GM19351 (cell line): ENCODE results near the gene LRRC59.
"Not testable (repeated sequence)": the region's sequence is repeated elsewhere in the genome, so short reads cannot be mapped to it uniquely, and the experiment has no call there.

Experiments used
- ATAC-seq: cut with Tn5 transposase; IDR thresholded peaks from one replicate; pipeline ENCODE4 v1.9.1; 2021; ENCODE audit warnings: mild to moderate bottlenecking, moderate library complexity; ENCODE audit not compliant: unreplicated experiment

LRRC59 gene

GRCh38 chr17:50397111-50397918 lies at the start of gene LRRC59:
LRRC59 (minus strand) TSS chr17:50397523; CDS start chr17:50397317, 206 bp downstream.
- ATAC-seq: peak; percentile 96

GRCh38 chr17:50445730-50446325 lies 48.5 kb upstream of the LRRC59 start:
- ATAC-seq: no peak

DNA sequence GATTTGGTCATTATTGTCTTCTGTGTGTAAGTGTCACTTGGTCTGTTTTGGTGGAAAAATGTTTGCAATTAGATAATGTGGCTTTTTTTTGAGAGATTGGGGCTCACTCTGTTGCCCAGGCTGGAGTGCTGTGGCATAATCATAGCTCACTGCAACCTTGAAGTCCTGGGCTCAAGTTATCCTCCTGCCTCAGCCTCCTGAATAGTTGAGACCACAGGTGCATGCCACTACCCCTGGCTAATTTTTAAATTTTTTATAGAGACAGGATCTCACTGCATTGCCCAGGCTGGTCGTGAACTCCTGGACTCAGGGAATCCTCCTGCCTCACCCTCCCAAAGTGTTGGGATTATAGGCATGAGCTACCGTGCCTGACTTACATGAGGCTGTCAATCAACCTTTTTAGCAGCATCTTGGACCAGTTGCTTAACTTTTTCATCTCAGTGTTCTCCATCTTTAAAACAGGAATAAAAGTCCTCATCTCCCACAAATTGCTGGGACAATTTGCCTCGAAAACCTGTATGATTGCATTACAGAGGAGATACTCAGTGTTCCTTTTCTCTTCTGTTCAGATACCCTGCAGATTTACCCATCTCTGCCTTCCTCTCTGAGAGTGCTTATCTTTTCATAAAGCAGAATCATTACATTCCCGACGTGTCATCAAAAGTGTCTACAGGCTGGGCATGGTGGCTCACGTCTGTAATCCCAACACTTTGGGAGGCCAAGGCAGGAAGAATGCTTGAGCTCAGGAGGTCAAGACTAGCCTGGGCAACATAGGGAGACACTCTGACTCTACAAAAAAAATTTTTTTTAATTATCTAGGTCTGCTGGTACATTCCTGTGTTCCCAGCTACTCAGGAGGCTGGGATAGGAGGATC lies 47.8 kb upstream of the LRRC59 start:
- ATAC-seq: no peak

GRCh38 chr17:50443505-50443974 lies 46.2 kb upstream of the LRRC59 start:
- no peak for ATAC-seq

DNA sequence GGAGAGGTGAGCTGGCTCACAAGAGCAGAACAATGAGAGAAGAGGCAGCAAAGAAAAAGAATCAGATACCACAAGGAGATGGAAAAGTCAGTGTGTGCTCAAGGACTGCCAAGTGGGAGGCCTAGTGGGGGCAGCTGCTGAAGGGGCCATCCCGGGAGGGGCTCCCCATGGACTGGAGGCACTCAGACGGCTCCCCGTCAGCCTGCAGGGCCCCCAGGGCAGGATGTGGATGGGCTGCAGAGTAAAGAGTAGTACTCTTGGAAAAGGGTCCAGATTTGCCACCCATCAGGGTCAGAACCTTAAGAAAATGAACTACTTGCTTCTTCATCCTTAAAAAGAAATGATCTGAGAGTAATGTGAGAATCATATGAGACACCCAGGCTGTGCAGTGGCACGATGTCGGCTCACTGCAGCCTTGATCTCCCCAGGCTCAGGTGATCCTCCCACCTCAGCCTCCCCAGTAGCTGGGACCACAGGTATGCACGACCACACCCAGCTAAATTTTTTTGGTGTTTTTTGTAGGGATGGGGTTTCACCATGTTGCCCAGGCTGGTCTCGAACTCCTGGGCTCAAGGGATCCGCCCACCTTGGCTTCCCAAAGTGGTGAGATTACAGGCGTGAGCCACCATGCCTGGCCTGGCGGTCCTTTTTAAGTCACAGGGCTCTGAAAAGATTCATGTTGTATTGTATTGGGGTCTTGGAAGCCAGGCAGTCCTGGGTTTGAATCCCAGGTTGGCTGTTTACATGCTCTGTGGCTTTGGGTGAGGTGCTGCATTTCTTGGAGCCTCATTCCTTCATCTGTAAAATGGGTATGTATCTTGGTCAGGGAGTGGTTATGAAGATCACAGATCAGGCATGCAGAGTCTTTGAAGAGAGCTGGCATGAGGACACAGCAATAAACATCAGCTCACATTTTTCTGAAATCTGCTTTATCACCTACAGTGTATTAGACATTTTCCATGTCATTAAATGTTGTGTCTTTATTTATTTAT lies 43.8 kb upstream of the LRRC59 start:
- no peak for ATAC-seq

DNA sequence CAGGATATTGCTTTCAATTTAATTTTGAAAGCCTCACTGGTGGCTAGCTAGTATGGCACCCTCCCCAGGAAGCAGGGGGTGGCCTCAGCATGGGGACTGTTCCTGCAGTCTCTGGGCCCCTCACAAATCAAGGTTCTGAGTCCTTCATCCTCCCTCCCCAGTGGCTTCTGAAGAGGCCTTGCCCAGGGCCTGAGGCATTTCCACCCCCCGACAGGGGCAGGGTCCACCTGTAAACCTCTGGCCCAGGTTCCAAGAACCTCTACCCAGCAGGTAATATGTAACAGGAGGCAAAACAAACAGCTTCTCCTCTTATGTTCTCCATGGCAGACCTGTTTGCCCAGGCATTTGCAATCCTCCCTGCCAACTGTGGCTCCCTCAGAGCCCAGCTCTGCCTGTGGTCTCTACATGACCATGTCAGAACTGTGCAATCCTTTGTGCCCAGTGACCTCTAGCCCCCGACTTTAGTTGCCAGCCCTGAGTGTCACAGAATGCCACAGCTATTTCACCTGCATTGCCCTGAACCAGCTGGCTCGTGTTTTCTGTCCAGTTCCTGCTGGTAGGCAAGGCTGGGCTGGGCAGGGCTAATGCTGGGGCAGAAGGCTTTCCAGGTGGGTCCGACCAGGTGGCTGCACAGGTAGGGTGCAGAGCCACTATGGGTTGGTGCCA lies 43.0 kb upstream of the LRRC59 start:
- ATAC-seq: no peak

DNA sequence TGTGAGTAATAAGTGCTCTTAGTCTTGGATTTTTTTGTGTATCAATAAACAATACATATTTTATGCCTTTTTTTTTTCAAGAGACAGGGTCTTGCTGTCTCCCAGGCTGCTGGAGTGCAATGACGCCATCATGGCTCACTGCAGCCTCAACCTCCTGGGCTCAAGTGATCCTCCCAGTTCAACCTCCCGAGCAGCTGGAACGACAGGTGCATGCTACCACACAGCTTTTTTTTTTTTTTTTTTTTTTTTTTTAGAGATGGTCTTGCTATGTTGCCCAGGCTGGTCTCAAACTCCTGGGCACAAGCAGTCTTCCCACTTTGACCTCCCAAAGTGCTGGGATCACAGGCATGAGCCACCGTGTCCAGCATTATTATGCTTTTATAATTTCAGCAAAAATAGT lies 41.7 kb upstream of the LRRC59 start:
- no peak for ATAC-seq

DNA sequence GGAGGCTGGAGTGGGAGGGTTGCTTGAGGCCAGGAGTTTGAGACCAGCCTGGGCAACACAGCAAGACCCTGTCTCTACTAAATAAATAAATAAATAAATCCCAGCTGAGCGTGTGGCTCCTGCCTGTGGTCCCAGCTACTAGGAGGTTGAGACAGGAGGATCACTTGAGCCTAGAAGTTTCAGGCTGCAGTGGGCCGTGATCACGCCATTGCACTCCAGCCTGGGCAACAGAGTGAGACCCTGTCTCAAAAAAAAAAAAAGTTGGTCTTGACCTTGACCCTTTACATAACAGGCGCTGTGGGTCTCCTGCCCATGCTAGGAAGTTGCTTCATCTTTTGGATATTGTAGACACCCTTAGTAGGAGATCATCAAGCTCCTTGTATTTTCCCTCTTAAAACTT lies 40.1 kb upstream of the LRRC59 start:
- ATAC-seq: no peak

DNA sequence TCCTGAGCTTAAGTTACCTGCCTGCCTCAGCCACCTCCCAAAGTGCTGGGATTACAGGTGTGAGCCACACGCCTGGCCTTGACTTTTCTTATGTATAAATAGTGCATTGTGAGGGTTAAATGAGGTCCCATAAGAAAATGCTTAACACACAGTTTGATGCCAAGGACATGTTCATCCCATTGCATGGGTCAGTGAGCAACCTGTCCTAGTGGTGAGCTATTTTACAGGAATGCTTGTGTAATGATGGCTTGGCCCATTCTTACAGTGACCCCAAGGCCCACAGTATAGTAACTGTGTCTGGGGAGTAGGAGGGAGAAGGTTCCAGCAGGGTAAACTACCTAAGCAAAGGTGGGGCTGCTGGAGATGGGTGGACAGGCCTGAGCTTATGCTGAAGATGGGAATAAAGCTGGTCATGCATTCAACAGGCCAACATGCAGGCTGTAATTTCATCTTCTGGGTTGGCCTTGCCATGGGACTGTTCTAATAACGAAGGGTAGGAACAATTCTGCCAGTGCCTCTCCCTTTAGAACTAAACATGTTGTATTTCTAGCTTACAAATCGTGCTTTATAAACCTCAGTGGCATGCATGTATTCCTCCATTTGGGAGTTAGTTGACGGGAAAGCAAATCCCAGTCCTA lies 34.9 kb upstream of the LRRC59 start:
- no peak for ATAC-seq

DNA sequence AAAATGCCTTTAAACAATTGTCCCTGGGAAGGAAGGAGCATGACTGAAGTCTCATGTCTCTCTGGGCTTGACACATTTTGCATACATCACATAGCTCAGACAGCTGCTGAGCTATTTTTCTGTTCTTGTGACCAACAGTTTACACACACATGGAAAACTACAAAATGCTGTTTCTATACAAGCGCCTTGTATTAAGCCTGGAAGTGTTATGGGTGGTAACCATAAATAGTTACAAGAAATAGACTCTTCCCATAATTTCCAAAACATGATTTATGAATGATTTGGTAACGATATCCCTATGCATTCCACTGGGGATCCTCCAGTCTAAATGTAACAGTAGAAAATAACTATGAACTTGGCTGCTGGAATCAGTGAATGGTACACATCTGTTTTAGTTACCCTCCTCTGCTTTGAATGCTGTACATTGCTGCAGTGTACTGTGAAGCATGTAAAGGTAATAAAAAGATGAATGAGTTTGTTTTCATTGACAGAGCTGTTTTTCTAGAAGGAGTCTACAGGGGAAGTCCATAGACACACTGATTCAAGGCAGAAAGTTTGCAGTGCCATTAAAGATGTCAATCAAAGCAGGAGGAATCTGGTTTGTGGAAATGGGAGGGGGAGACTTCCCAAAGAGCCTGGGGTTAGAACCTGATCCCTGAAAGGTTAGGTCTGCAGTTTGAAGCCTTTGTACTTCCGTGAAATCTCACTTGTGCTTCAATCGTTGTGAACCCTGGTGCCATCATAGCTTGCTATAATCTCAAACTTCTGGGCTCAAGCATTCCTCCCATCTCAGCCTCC lies 33.7 kb upstream of the LRRC59 start:
- ATAC-seq: no peak

GRCh38 chr17:50429793-50430192 lies 32.5 kb upstream of the LRRC59 start:
- no peak for ATAC-seq

- ATAC-seq: no peak
Measured at GRCh38 chr17:50428831-50429424, 31.6 kb upstream of the LRRC59 start.

DNA sequence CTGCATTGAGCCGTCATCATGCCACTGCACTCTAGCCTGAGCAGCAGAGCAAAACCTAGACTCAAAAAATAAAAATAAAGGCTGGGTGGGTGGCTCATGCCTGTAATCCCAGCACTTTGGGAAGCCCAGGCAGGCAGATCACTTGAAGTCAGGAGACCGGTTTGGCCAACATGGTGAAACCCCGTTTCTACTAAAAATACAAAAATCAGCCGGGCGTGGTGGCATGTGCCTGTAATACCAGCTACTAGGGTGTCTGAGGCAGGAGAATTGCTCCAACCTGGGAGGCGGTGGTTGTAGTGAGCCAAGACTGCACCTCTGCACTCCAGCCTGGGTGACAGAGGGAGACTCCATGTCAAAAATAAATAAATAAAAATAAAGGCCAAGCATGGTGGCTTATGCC lies 30.8 kb upstream of the LRRC59 start:
- not testable (repeated sequence) for ATAC-seq

DNA sequence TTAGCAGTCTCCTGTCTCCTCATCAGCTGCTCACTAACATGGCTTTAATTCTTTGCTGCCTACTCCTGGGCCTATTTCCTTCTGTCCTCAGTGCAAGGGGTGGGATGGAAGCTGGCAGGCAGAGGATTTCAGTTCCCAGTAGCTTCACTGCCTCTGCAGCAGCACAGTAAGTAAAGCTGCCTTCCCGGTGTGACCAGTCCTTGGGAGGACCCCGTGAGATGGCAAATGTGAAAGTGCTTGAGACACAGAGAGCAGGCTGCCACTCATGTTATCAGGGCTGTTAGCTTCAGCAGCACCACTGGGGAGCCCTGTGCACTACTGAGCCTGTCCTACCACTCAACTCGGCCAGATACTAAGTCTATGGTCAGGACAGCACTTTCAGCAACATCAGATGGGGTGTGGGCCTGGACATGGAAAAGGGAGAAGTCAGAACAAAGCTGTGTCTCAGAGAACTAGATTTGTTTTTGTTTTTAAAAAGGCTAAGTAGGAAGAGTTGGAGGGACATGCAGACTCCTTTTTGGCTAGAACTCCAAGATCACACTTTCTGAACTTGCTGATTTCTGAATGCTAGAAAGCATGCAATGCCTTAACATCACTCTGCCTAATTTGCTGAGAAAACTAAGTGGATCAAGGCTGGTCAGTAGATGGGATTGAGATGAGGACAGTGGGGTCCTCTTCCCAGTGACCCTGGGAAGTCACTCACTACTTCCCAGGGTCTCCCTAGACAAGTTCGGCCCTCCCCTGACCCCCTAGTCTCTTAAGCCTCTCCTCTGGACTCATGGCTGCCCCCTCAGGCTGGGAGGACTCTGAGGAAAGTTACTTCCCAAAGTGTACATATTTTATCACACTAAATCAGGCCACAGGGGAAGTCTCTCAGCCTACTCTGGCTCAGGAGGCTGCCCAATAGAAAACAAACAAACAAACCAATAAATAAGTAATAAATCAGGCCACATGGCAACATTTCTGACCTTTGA lies 29.8 kb upstream of the LRRC59 start:
- peak; percentile 43 for ATAC-seq

DNA sequence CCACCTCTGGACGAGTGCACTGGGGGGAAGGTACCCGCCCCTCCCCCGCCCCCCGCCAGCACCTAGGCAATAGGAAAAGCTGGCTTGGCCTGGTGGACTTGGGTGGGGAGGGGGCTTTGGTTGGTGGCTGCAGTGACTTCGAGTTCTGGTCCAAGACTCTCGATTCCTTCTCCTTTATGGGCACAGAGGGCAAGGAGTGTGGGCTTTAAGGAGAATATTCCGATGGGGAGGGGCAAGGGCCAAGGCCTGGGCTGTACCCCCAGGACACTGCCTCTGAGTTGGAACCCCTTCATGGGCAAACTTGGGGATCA lies 29.1 kb upstream of the LRRC59 start:
- no peak for ATAC-seq

DNA sequence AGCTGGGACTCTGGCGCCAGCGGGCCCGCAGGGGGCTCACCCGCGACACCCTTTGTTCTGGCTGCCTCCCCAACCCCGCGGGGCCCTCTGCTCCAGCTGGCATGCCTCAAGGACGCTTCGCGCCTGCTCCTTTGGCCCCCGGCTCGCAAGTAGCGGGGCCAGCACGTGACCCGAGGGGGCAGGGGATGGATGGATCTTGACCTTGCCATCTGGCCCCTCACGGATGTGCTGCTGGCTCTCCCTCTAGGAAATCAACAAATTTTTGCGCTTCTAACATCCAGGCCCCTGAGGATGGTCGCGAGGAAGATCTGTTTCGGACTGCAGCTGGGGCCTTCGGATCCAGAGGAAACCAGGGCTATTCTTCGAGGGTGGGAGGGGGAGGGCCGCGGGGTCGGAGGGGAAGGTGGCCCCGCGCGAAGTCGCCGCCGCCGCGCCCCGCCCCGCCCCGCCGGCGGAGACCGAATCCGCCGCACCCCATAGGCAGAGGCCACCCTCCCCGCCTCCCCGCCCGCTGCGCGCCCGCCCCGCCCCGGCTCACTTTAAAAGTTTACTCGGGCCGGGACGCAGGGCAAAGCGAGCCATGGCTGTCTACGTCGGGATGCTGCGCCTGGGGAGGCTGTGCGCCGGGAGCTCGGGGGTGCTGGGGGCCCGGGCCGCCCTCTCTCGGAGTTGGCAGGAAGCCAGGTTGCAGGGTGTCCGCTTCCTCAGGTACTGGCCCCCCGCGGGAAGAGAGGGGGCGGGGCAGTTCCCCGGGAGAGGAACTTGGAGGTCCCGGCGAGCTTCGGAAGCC lies 28.6 kb upstream of the LRRC59 start, which contains the start of gene ACSF2:
Gene ACSF2, plus strand, starts transcription at position 537 of the 790 bp plus-strand sequence. Its CDS starts 44 bp downstream, at position 581.
- peak; percentile 56 for ATAC-seq
